ENCODE results near the gene DOLPP1. TPM values are rescaled to one million over a fixed set of nuclear protein-coding genes. Genes with fewer than 3 reads are reported as not detected.
"Not testable (repeated sequence)": the region's sequence is repeated elsewhere in the genome, so short reads cannot be mapped to it uniquely, and the experiment has no call there.

The DOLPP1 gene
- 9.4 TPM for total RNA-seq
- long read RNA-seq, partial matches to known transcripts, result 0 of 2 reads
- long read RNA-seq, other reads (novel, unspliced or antisense), result 1 of 2 reads

GRCh38 chr9:129080601-129081387, at the start of gene DOLPP1:
Gene DOLPP1, plus strand, starts transcription at chr9:129081111. Its CDS starts 21 bp downstream, at chr9:129081132.
- peak; percentile 99 for DNase-seq
- peaks cover 12% of the 10 kb centered on the region for H3K36me3 ChIP-seq
- peak within 1 kb of the TSS; percentile 91 for H3K27ac ChIP-seq (replicated peaks)
- no peaks in the 10 kb centered on the region for H3K9me3 ChIP-seq (replicated peaks)
- TF ChIP-seq CTCF (IDR thresholded peaks at IDR 0.05; ENCODE audit: borderline replicate concordance), result no peak
- intact Hi-C loops (cut with micrococcal nuclease), result no loop called here
- peak within 1 kb of the TSS; percentile 79 for H3K4me3 ChIP-seq
- no peaks in the 10 kb centered on the region for H3K27me3 ChIP-seq (ENCODE audit: low read depth)
- peaks cover 28% of the 10 kb centered on the region for H3K4me1 ChIP-seq

- H3K4me1 ChIP-seq, result peaks cover 32% of the 10 kb centered on the region
- intact Hi-C loops (cut with micrococcal nuclease), result no loop called here
- H3K27ac ChIP-seq (replicated peaks), result no peak overlapping the region
- TF ChIP-seq CTCF (IDR thresholded peaks at IDR 0.05; ENCODE audit: borderline replicate concordance), result no peak
- no peaks in the 10 kb centered on the region for H3K36me3 ChIP-seq
- H3K4me3 ChIP-seq, result no peak overlapping the region
- no peaks in the 10 kb centered on the region for H3K27me3 ChIP-seq (ENCODE audit: low read depth)
- H3K9me3 ChIP-seq (replicated peaks), result no peaks in the 10 kb centered on the region
- no peak for DNase-seq
These were observed 49.4 kb upstream of the DOLPP1 start for GRCh38 chr9:129031514-129031913.

GRCh38 chr9:129032541-129033159, 48.3 kb upstream of the DOLPP1 start:
- Histone ChIP-seq H3K27me3 (ENCODE audit: low read depth) (no peaks in the 10 kb centered on the region), H3K9me3 (replicated peaks) (no peaks in the 10 kb centered on the region), H3K4me3 (no peak overlapping the region), H3K27ac (replicated peaks) (no peak overlapping the region), H3K36me3 (no peaks in the 10 kb centered on the region), H3K4me1 (peaks cover 32% of the 10 kb centered on the region)
- no peak for TF ChIP-seq CTCF (IDR thresholded peaks at IDR 0.05; ENCODE audit: borderline replicate concordance)
- intact Hi-C loops (cut with micrococcal nuclease), result no loop called here
- DNase-seq, result no peak

- Histone ChIP-seq H3K27ac (replicated peaks) (no peak overlapping the region), H3K36me3 (no peaks in the 10 kb centered on the region), H3K27me3 (ENCODE audit: low read depth) (no peaks in the 10 kb centered on the region), H3K9me3 (replicated peaks) (no peaks in the 10 kb centered on the region), H3K4me3 (no peak overlapping the region), H3K4me1 (peaks cover 35% of the 10 kb centered on the region)
- intact Hi-C loops (cut with micrococcal nuclease), result no loop called here
- no peak for TF ChIP-seq CTCF (IDR thresholded peaks at IDR 0.05; ENCODE audit: borderline replicate concordance)
- no peak for DNase-seq
These were observed 47.7 kb upstream of the DOLPP1 start for GRCh38 chr9:129033216-129033615.

- Histone ChIP-seq H3K4me1 (peaks cover 47% of the 10 kb centered on the region), H3K4me3 (peak overlapping the region; percentile 100), H3K27ac (replicated peaks) (peak overlapping the region; percentile 92)
- H3K9me3 ChIP-seq (replicated peaks); intact Hi-C loops (cut with micrococcal nuclease); H3K36me3 ChIP-seq; DNase-seq; H3K27me3 ChIP-seq (ENCODE audit: low read depth): not testable (repeated sequence)
These were observed 45.1 kb upstream of the DOLPP1 start for GRCh38 chr9:129035838-129036237.
